Stimulated activated CD8-positive, alpha-beta memory T cell treated with anti-CD3 and anti-CD28 coated beads, Interleukin-4, amount 100 ng/mL, for 48 hours (primary cell): Measurements from ENCODE around the gene PRR33.
"Not testable (repeated sequence)": the region's sequence is repeated elsewhere in the genome, so short reads cannot be mapped to it uniquely, and the experiment has no call there.

Source experiments
- DNase-seq: peaks from one replicate; pipeline ENCODE4 v3.0.0-alpha.2; 2020

The PRR33 gene

DNA sequence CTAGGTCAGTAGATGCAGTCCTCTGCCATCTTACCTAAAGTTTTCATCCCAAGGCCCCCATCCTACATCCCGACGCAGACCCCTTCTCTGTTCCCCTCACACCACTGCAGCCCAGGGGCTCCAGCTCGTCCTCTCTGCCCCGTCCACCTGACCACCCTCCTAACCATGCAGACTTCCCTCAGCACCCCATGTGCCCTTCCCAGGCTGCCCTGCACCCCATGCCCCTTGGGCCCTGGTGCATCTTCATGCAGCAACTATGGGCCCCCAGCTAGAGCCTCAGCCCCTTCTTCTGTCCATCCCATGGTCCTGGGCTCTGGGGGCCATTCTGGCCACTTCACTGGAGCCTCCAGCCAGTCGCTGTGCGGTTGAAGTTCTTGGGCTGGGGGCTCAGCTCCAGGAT lies 2.9 kb downstream of the PRR33 start:
- no peak for DNase-seq

GRCh38 chr11:1888347-1888753 lies 3.3 kb downstream of the PRR33 start:
- DNase-seq = no peak

GRCh38 chr11:1887451-1888346 lies 4.0 kb downstream of the PRR33 start:
- no peak for DNase-seq

DNA sequence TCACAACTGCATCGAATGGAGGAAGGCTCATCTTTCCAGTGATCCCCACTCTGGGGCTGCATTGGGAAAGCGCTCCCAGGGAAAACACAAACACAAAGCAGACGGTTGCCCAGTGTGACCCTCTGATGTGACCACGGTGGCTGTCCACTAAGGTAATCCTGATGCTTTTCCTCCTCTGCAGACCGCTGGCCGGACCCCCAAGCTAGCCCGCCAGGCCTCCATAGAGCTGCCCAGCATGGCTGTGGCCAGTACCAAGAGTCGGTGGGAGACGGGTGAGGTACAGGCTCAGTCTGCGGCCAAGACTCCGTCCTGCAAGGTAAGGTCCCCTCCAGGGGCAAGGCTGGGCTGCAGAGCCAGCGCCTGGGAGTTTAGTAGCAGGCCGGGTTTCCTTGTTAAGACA lies 5.1 kb downstream of the PRR33 start:
- not testable (repeated sequence) for DNase-seq

GRCh38 chr11:1884303-1884700 lies 7.4 kb downstream of the PRR33 start:
- no peak for DNase-seq

DNA sequence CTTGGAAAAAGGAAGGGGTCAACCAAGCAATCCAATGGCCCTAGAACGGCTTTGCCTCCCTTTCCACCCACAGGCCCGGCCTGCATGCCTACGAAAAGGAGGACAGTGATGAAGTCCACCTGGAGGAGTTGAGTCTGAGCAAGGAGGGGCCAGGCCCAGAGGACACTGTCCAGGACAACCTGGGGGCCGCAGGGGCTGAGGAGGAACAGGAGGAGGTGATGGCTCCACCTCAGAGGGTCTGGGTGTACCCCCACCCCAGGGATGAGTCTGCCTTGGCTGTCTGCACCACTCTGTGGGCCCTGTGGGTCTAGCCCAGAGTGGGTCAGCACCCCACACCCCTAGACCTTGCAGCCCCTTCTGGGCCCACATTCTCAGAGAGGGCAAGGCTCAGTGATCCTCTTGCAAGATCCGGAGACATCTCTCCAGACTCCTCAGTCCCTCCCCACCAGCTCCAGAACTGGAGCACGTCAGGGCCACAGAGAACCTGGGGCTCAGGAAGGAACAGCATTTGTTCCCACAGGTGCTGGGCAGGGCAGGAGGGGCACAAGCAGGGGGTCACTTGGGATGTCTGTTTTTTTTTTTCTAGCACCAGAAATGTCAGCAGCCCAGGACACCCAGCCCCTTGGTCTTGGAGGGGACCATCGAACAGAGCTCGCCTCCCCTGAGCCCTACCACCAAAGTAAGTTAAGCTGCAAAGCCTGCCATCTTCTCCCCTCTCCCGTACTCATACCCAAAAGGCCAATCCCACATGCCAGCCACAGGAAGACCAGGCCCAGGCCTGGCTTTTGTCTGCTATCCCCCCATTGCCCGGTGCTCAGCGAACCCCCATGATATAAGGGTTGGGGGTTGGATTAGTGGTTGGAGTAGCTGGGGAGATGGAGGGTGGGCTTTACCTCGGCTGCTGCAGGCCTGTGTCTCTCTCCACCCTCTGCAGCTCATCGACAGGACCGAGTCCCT lies 8.1 kb downstream of the PRR33 start:
- DNase-seq = no peak

GRCh38 chr11:1882265-1883238 lies 9.1 kb downstream of the PRR33 start:
- peak; percentile 91 for DNase-seq

DNA sequence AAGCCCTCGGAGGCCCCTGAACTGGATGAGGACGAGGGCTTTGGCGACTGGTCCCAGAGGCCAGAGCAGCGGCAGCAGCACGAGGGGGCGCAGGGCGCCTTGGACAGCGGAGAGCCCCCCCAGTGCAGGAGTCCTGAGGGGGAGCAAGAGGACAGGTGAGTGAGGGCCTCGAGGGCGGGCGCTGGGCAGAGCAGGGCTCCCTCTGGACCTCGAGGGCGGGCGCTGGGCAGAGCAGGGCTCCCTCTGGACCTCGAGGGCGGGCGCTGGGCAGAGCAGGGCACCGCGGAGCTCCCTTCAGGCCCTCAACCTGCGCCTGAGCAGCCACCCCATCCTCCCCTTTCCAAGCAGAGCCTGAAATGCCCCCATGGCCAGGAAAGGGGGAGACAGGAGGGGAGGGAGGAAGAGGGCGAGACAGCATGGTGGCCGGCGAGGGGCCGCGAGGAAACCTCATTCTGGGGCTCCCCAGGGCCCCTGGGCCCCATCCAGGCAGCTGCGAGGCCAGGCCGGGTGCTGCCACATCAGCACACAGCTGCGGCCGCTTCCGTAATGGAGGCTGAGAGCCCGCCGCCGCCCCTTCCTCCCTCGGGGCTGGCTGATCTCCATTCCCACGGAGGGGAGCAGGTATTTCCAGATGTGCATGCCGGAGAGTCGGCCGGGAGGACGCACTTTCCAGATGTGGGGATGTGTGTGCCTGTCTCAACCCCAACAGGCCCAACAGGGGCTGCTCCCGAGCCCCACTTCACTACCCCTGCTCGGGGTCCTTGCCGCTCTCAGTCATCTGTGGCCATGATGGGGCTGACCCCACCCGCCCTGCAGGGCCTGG lies 10.0 kb downstream of the PRR33 start:
- no peak for DNase-seq

DNA sequence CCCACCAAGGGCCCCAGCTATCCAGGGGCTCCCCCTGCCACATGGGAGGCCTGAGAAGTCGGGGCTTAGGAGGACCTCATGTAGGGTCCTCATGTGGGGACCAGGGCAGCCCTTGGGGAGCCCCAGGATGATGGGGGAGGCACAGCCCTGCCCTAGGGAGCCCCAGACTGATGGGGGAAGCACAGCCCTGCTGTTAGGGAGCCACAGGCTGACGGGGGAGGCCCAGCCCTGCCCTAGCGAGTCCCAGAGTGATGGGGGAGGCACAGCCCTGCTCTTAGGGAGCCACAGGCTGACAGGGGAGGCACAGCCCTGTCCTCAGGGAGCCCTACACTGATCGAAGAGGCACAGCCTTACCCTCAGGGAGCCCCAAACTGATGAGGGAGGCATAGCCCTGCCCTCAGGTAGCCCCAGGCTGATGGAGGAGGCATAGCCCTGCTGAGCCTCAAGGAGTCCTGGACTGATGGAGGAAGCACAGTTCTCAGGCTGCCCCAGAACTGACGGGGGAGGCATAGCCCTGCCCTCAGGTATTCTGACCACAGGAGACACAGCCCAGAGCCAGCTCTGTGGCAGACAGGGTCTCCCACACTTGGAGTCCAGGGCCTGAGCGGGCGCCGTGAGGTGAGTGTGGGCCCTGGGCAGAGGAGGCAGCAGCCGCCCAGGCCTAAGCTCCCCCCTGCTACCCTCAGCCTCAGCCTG lies 10.8 kb downstream of the PRR33 start:
- DNase-seq = no peak

GRCh38 chr11:1879941-1880720 lies 11.6 kb downstream of the PRR33 start:
- no peak for DNase-seq

- no peak for DNase-seq
Observed at GRCh38 chr11:1879342-1879940, 12.3 kb downstream of the PRR33 start.

DNA sequence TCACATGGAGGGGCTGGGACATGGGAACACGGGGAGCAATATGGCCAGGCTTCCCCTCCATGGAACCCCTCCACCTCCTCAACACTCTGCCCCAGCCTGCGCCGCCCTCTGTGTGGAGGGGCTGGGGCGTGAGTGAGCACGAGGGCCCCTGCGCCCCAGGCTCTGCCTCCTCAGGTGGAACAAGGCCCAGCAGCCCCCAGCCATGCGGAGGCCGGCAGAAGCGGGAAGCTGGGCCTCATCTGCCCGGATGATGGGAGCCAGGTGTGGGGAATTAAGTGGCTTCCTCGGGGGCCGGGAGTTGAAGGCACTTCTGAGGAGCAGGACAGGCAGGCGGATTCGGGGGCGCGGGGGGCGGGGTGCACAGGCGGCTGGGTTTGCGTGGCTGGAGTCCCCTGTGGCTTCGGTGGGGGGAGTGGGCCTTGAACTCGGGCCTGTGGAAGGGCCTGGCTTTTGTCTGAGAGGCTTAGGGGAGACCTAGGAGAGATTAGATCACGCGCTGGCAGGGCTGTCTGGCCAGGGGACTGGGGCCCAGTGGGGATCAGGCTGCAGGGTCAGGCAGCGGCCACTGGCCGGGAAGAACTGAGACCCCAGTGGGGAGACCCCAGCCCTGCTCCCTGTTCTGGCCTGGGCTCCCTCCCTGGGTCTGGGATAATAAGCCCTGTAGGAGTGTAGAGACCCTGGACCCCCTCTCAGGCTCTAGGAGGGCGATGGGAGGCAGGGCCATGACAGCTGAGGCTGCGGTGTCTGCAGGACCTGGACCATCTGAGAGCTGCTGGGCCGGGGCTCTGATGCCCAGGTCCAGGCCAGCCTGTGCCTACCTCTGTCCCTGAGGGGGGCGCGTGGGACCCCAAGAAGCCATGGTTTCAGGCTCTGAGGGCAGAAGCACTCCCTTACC lies 13.3 kb downstream of the PRR33 start:
- no peak for DNase-seq

DNA sequence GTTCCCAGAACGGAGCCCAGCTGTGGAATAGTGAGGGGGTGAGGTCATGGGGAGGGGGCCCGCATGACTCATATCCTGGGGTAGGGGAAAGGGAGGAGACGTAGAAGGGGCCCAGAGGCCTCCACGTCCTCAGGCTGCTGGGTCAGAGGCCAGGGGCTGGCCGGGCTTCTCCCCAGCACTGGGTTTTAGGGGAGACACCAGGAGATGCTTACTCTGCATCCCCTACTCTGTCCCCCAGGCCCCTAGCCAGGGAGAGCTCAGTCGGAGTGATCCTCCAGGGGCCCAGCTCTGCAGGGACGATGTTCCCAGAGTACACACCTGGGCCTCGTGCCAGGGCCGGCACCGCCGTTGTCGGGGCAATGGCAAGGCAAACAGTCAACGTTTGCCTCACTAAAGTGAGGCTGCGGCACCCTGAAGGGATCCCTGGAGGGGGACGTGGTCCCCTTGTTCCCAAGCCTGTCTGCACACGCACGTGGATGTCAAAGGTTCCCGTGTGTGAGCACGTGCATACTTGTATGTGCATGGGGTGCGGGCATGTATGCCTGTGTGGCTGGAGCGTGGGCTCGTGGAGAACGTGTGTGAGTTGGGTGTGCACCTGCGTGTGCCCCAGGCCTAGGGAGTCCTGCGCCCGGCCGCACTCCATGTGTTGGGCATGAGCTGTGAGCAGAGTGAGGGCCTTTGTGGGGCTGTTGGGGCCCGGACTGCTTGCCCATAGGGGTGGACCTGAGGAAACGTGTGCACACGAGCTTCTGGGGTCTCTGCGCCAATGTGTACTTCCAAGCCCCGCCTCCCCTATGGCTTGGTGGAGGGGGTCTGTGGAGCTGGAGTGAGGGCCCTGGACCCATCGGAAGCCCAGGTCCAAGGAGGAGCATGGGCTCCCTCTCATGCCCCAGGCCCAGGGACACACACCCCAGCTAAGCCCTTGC lies 14.2 kb downstream of the PRR33 start:
- DNase-seq = no peak

DNA sequence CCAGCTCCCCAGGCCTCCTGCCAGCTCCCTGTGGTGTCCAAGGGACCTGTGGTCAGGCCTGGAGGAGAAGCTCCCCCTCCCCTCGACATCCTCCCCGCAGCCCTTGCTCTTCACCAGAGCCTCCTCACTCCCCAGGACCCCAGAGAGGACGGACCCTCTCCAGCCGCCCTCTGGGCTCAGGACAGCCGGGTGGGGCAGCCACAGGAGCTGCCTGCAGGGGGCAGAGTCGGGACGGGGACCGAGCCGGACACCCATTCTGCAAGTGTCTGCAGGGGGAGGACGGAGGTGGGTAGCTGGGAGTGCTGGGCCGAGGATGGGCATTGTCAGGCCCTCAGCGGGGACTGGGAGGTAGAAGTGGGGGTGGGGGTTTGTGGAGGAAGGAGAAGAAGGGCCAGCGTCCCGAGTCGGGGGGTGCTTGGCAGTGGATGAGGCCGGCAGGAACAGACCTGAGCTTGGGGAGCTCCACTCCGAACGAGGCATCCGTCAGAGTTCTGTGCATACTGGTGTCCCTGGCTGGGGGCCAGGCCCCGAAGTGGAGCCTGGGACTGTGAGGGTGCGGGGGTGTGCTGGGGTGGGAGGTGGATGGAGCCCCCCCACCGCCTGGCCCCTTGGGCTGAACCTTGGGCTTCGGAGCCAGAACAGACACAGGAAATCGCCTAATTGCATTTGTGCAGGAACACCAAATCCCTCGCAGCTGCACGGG lies 15.2 kb downstream of the PRR33 start:
- DNase-seq = peak; percentile 59

DNA sequence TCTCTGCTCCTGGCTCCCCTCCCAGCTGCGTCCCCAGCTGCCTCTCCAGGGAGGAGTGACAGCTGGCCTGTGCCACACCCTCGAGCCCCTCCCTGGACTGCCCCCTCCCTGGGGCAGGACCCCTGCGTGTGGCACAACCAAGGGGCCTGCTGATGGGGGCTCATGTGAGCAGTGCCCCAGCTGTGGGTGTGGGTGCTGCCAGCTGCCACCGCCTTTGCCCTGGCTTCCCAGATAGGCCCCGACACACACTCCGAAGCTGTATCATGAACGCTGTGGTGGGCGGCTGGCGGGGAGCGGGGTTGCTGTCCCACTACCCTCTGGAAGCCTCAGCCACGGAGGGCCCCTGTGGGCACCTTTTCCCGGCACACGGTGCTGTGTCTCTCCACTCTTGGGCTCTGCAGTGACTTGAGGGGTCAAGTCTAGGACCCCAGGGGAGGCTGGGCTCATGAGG lies 15.8 kb downstream of the PRR33 start:
- DNase-seq = not testable (repeated sequence)

GRCh38 chr11:1875093-1875850 lies 16.4 kb downstream of the PRR33 start:
- DNase-seq = no peak
